Measurements from ENCODE around the gene LTV1. TPM values are rescaled to one million over a fixed set of nuclear protein-coding genes. Genes with fewer than 3 reads are reported as not detected.

Gene LTV1
- polyA plus RNA-seq, 1 donor from 2014 or later = 35.5 TPM

- no peaks in the 10 kb centered on the region for H3K27me3 ChIP-seq (ENCODE audit: insufficient read depth, low read depth, low read length)
- no peaks in the 10 kb centered on the region for H3F3A ChIP-seq (ENCODE audit: insufficient read depth, low read length, poor library complexity, severe bottlenecking)
- H3K9me2 ChIP-seq (ENCODE audit: insufficient read depth, low read length) = no peaks in the 10 kb centered on the region
- H3K9ac ChIP-seq (ENCODE audit: low read length) = no peak overlapping the region
- no peaks in the 10 kb centered on the region for H3K79me2 ChIP-seq (replicated peaks; ENCODE audit: insufficient read depth, low read length)
- H3K4me2 ChIP-seq (ENCODE audit: low read length) = no peak overlapping the region
- no peaks in the 10 kb centered on the region for H4K20me1 ChIP-seq (ENCODE audit: insufficient read depth)
- H3K4me3 ChIP-seq (ENCODE audit: low read length) = no peak overlapping the region
- no peaks in the 10 kb centered on the region for H3K9me3 ChIP-seq (ENCODE audit: low read length)
- no peak overlapping the region for H2AFZ ChIP-seq (ENCODE audit: low read depth, low read length)
- H3K36me3 ChIP-seq (ENCODE audit: insufficient read depth, low read length) = no peaks in the 10 kb centered on the region
- no peak overlapping the region for H3K27ac ChIP-seq (ENCODE audit: low read length)
- TF ChIP-seq CTCF (IDR thresholded peaks at IDR 0.05; ENCODE audit: poor library complexity, severe bottlenecking) (no peak), REST (IDR thresholded peaks at IDR 0.05; ENCODE audit: borderline replicate concordance) (no peak), TAF1 (IDR thresholded peaks at IDR 0.05; ENCODE audit: low read depth) (no peak), MXI1 (conservative IDR thresholded peaks at IDR 0.05; ENCODE audit: poor library complexity, severe bottlenecking) (no peak), RAD21 (conservative IDR thresholded peaks at IDR 0.05) (no peak), EZH2 (IDR thresholded peaks at IDR 0.05; ENCODE audit: borderline replicate concordance, insufficient read depth, low read length, poor library complexity, severe bottlenecking) (no peak), POLR2AphosphoS5 (IDR thresholded peaks at IDR 0.05) (no peak), EP300 (conservative IDR thresholded peaks at IDR 0.05; ENCODE audit: poor library complexity, severe bottlenecking) (no peak), SMC3 (conservative IDR thresholded peaks at IDR 0.05; ENCODE audit: poor library complexity) (no peak)
Measured at GRCh38 chr6:143884216-143884900, 41.2 kb downstream of the LTV1 start.

GRCh38 chr6:143885116-143885515, 42.0 kb downstream of the LTV1 start:
- H2AFZ ChIP-seq (ENCODE audit: low read depth, low read length) = no peak overlapping the region

More at GRCh38 chr6:143885116-143885515, 42.0 kb downstream of the LTV1 start:
- Histone ChIP-seq H3K4me3 (ENCODE audit: low read length) (no peak overlapping the region), H4K20me1 (ENCODE audit: insufficient read depth) (no peaks in the 10 kb centered on the region), H3K9me2 (ENCODE audit: insufficient read depth, low read length) (no peaks in the 10 kb centered on the region), H3K27me3 (ENCODE audit: insufficient read depth, low read depth, low read length) (no peaks in the 10 kb centered on the region), H3K27ac (ENCODE audit: low read length) (no peak overlapping the region), H3K36me3 (ENCODE audit: insufficient read depth, low read length) (no peaks in the 10 kb centered on the region), H3K9me3 (ENCODE audit: low read length) (no peaks in the 10 kb centered on the region), H3F3A (ENCODE audit: insufficient read depth, low read length, poor library complexity, severe bottlenecking) (no peaks in the 10 kb centered on the region), H3K79me2 (replicated peaks; ENCODE audit: insufficient read depth, low read length) (no peaks in the 10 kb centered on the region), H3K4me2 (ENCODE audit: low read length) (no peak overlapping the region), H3K9ac (ENCODE audit: low read length) (no peak overlapping the region)
- TF ChIP-seq EZH2 (IDR thresholded peaks at IDR 0.05; ENCODE audit: borderline replicate concordance, insufficient read depth, low read length, poor library complexity, severe bottlenecking) = no peak
- no peak for TF ChIP-seq TAF1 (IDR thresholded peaks at IDR 0.05; ENCODE audit: low read depth)
- TF ChIP-seq EP300 (conservative IDR thresholded peaks at IDR 0.05; ENCODE audit: poor library complexity, severe bottlenecking) = no peak
- no peak for TF ChIP-seq REST (IDR thresholded peaks at IDR 0.05; ENCODE audit: borderline replicate concordance)
- TF ChIP-seq CTCF (IDR thresholded peaks at IDR 0.05; ENCODE audit: poor library complexity, severe bottlenecking) = no peak
- TF ChIP-seq POLR2AphosphoS5 (IDR thresholded peaks at IDR 0.05) = no peak
- TF ChIP-seq RAD21 (conservative IDR thresholded peaks at IDR 0.05) = no peak
- no peak for TF ChIP-seq MXI1 (conservative IDR thresholded peaks at IDR 0.05; ENCODE audit: poor library complexity, severe bottlenecking)
- no peak for TF ChIP-seq SMC3 (conservative IDR thresholded peaks at IDR 0.05; ENCODE audit: poor library complexity)

Data from neural cell (in vitro differentiated cells).